Kidney (tissue), 14 donors: ENCODE results near the gene ANKRD12. TPM values are rescaled to one million over a fixed set of nuclear protein-coding genes. Genes with fewer than 3 reads are reported as not detected.

ENCODE experiments used
- DNase-seq, 5 donors: peaks; one replicate each; pipeline ENCODE4 v3.0.0-alpha.2; 2013 to 2020
- FAIRE-seq: peaks from 2 replicates; lab custom pipeline; 2012; peaks lifted over from hg19 to GRCh38; lab: Jason Lieb, UNC
- H3K27ac ChIP-seq, 2 donors: one replicate each; pipeline ENCODE4 v1.7.0; 2013; ENCODE audit warnings: low read depth in 2 of 2, low read length in 2 of 2, inconsistent platforms in 1 of 2
- H3K27me3 ChIP-seq: one replicate; pipeline ENCODE4 v1.7.1; 2013; ENCODE audit warnings: low read length, inconsistent platforms; ENCODE audit not compliant: control insufficient read depth, insufficient read depth
- H3K36me3 ChIP-seq, 3 donors: one replicate each; pipeline versions ENCODE4 v1.7.0 to v1.7.1; 2013; ENCODE audit warnings: low read length in 3 of 3, control low read depth in 1 of 3, inconsistent platforms in 1 of 3; ENCODE audit not compliant: insufficient read depth in 3 of 3, control insufficient read depth in 2 of 3
- H3K4me1 ChIP-seq, 3 donors: one replicate each; pipeline versions ENCODE4 v1.7.0 to v1.7.1; 2013; ENCODE audit warnings: low read length in 3 of 3, inconsistent platforms in 1 of 3, low read depth in 1 of 3; ENCODE audit not compliant: control insufficient read depth in 2 of 3, insufficient read depth in 2 of 3
- H3K4me3 ChIP-seq, 3 donors: one replicate each; pipeline versions ENCODE4 v1.7.0 to v1.8.1; 2013; ENCODE audit warnings: low read length in 3 of 3, control low read depth in 1 of 3, inconsistent platforms in 1 of 3
- H3K9ac ChIP-seq, 3 donors: one replicate each; pipeline versions ENCODE4 v1.7.0 to v1.7.1; 2013; ENCODE audit warnings: low read length in 3 of 3, control low read depth in 1 of 3, inconsistent platforms in 1 of 3
- H3K9me3 ChIP-seq, 3 donors: one replicate each; pipeline versions ENCODE4 v1.7.0 to v1.7.1; 2013; ENCODE audit warnings: low read length in 3 of 3, control low read depth in 1 of 3, inconsistent platforms in 1 of 3; ENCODE audit not compliant: control insufficient read depth in 2 of 3, insufficient read depth in 1 of 3
- CTCF ChIP-seq: IDR thresholded peaks from 3 replicates; pipeline ENCODE4 v1.5.1; 2012; ENCODE audit warnings: mild to moderate bottlenecking, moderate library complexity, borderline replicate concordance; ENCODE audit not compliant: insufficient read depth; ENCODE audit errors: extremely low read depth
- intact Hi-C: fragments of 100-400 bp; cut with DNase I; formaldehyde crosslinking; loops from one replicate; pipeline ENCODE4 v1.11.1; 2022
- polyA plus RNA-seq: library from polyadenylated mRNA; stranded (reverse); fragments of 350-450 nt; fragmentation: Illumina TruSeq; extraction: RNeasy Lipid Tissue Mini Kit (QIAGEN cat#74804); gene quantifications from one replicate; pipeline ENCODE4 v1.2.3, GENCODE V29; 2014; ENCODE audit warnings: low read depth, low replicate concordance; ENCODE audit not compliant: insufficient read depth
- total RNA-seq: library from RNA; stranded (reverse); fragmentation: NEBNext Ultra II Directional; extraction: Animal tissue kit (Norgen Biotek cat#: 25700); gene quantifications from one replicate; pipeline ENCODE4 v1.2.1, GENCODE V29; 2021
- donor health status: control.
- donor health status: control.
- donor health status: control.
- donor health status: control.
- donor health status: control.
- donor health status: DM: yes; HTN: yes; CAD: no.
- donor health status: Normal renal cell carcinoma (clear cell type).

Gene ANKRD12
- total and polyA plus RNA-seq, 2 donors from 2014 or later = 3.9 to 81.8 TPM

DNA sequence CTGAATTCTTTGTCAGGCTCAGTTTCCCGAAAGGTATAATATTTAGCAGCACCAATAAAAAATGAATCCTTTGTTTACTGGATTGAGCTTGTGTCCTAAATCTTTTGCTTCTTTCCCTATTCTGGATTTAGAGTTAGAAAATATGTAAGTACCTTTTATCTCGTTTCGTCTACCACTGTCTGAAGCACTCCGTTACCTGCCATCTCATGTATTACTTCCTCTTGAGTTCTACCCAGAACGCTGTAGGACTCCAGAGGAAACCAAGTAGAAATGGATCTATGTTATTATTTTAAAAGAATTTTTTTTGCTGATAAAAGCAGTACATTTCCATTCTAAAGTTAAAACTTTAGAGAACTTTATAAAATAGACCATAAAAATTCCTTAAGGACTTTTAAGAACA lies 13.5 kb downstream of the ANKRD12 start:
- peaks cover 0 to 12% (median 6%) of the 10 kb centered on the region in 3 donors for H3K4me1 ChIP-seq
- TF ChIP-seq CTCF = no peak

DNA sequence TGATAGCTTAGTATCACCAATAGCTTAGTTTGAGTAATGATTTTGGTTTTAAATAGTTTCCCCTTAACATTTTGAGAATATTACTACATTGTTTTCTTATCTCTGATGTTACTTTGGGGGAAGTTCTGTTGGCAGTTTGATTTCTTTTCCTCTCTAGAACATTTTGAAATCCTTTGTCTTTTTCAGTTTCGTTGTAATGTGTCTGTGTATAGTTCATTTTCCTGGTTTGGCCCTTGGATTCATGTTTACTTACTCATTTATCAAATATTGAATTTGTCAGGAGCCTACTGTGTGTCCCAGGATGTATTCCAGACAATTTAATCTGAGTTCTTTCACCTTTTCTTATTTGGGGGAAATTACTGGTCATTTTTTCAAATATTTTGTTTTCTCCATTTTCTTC lies 16.7 kb downstream of the ANKRD12 start:
- Histone ChIP-seq H3K9ac (no peak overlapping the region), H3K4me1 (peaks cover 0 to 3% (median 2%) of the 10 kb centered on the region in 3 donors), H3K36me3 (no peaks in the 10 kb centered on the region), H3K27ac (no peak overlapping the region), H3K4me3 (no peak overlapping the region), H3K27me3 (no peaks in the 10 kb centered on the region), H3K9me3 (no peaks in the 10 kb centered on the region)
- intact Hi-C loops = loop anchor here (10.0 kb wide), 1 partner anchor 362 kb away; no protein-coding TSS in a partner anchor
- TF ChIP-seq CTCF = no peak
- DNase-seq = no peak
- no peak for FAIRE-seq

More for the DNA sequence above, 13.5 kb downstream of the ANKRD12 start:
- Histone ChIP-seq H3K27ac (no peak overlapping the region), H3K9me3 (no peaks in the 10 kb centered on the region), H3K4me3 (no peak overlapping the region), H3K9ac (no peak overlapping the region), H3K36me3 (no peaks in the 10 kb centered on the region), H3K27me3 (no peaks in the 10 kb centered on the region)
- no peak for DNase-seq
- intact Hi-C loops = loop anchor here (10.0 kb wide), 1 partner anchor 365 kb away; no protein-coding TSS in a partner anchor
- no peak for FAIRE-seq

- Histone ChIP-seq H3K4me3 (no peak overlapping the region), H3K9ac (no peak overlapping the region), H3K27ac (no peak overlapping the region), H3K4me1 (peaks cover 0 to 3% (median 0%) of the 10 kb centered on the region in 3 donors), H3K36me3 (no peaks in the 10 kb centered on the region), H3K9me3 (no peaks in the 10 kb centered on the region), H3K27me3 (no peaks in the 10 kb centered on the region)
- intact Hi-C loops = loop anchor here (10.0 kb wide), 1 partner anchor 358 kb away; no protein-coding TSS in a partner anchor
- no peak for DNase-seq
- TF ChIP-seq CTCF = no peak
- FAIRE-seq = no peak
These were observed 20.1 kb downstream of the ANKRD12 start for GRCh38 chr18:9156604-9157249.

GRCh38 chr18:9157806-9158205 lies 21.2 kb downstream of the ANKRD12 start:
- no peak overlapping the region for H3K4me3 ChIP-seq
- H3K36me3 ChIP-seq = no peaks in the 10 kb centered on the region
- no peaks in the 10 kb centered on the region for H3K4me1 ChIP-seq
- FAIRE-seq (no peak), DNase-seq (no peak)
- no peak overlapping the region for H3K9ac ChIP-seq
- H3K27me3 ChIP-seq = no peaks in the 10 kb centered on the region
- no peak overlapping the region for H3K27ac ChIP-seq
- intact Hi-C loops = loop anchor here (10.0 kb wide), 1 partner anchor 357 kb away; no protein-coding TSS in a partner anchor
- TF ChIP-seq CTCF = no peak
- H3K9me3 ChIP-seq = no peaks in the 10 kb centered on the region
